GM10266 (cell line): ENCODE results near the gene IFNA1.

Source experiments
- DNase-seq: peaks from one replicate; pipeline ENCODE4 v3.0.0; 2012; ENCODE audit errors: extremely low spot score
- CTCF ChIP-seq: IDR thresholded peaks from 2 replicates; pipeline ENCODE4 v1.5.1; 2012; ENCODE audit warnings: mild to moderate bottlenecking, low read depth; ENCODE audit not compliant: control insufficient read depth, insufficient read depth; ENCODE audit errors: missing control alignments

The IFNA1 gene

GRCh38 chr9:21404146-21404545 is 36.1 kb upstream of the IFNA1 start:
- DNase-seq, result no peak
- no peak for TF ChIP-seq CTCF

- TF ChIP-seq CTCF, result no peak
- DNase-seq, result no peak
Observed at GRCh38 chr9:21408817-21409216, 31.4 kb upstream of the IFNA1 start, which contains the start of gene IFNA8. TSS of gene IFNA8 (plus strand) at chr9:21409117. CDS start at chr9:21409177, 60 bp downstream.

- no peak for DNase-seq
- no peak for TF ChIP-seq CTCF
Observed at GRCh38 chr9:21412107-21412506, 28.1 kb upstream of the IFNA1 start.

GRCh38 chr9:21413151-21413550 is 27.1 kb upstream of the IFNA1 start:
- no peak for TF ChIP-seq CTCF
- no peak for DNase-seq

- TF ChIP-seq CTCF, result peak; percentile 56
- no peak for DNase-seq
Observed at GRCh38 chr9:21413624-21414023, 26.6 kb upstream of the IFNA1 start.

- no peak for TF ChIP-seq CTCF
- no peak for DNase-seq
Observed at GRCh38 chr9:21414220-21414940, 25.9 kb upstream of the IFNA1 start.

GRCh38 chr9:21415493-21416267 is 24.6 kb upstream of the IFNA1 start:
- no peak for TF ChIP-seq CTCF
- no peak for DNase-seq
